IMR-90 (cell line): Measurements from ENCODE around the gene SLC66A2.

Experiments used
- BHLHE40 ChIP-seq: fragments of 150-350 bp; IDR thresholded peaks from 2 replicates; pipeline ENCODE4 v1.6.1; 2016; ENCODE audit warnings: mild to moderate bottlenecking, low read depth, low read length
- CTCF ChIP-seq: conservative IDR thresholded peaks from 2 replicates; pipeline ENCODE4 v1.5.1; 2012; ENCODE audit warnings: mild to moderate bottlenecking, low read depth, low read length, improper control_type of control experiment
- POLR2A ChIP-seq: IDR thresholded peaks from 2 replicates; pipeline ENCODE4 v1.6.1; 2012; ENCODE audit warnings: mild to moderate bottlenecking, low read depth, low read length

DNA sequence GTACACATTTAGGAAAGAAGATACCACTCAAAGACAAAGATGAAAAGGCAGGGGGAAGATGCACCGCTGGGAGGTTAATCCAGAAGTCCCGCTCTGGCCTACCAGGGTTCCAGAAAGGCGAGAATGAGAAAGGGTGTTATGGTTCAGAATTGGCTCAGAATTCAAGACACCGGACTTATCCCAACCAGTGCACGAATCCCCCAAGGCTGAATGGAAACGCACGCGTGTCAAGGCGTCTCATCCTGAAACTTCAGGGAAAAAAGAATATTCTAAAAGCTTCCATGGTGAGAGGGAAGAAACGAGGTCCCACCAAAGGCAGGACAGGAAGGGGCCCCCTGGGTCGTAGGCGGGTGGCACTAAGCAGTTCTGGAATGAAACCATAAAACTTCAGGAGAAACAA lies 71.9 kb downstream of the SLC66A2 start:
- TF ChIP-seq CTCF, result no peak
- TF ChIP-seq BHLHE40, result no peak
- TF ChIP-seq POLR2A, result no peak
